Keratinocyte (primary cell): Measurements from ENCODE around the gene IL17REL. TPM values are rescaled to one million over a fixed set of nuclear protein-coding genes. Genes with fewer than 3 reads are reported as not detected.

Experiments
- DNase-seq: peaks from one replicate; pipeline ENCODE4 v3.0.0-alpha.2; 2011; ENCODE audit warnings: low read depth, missing footprints, low spot score
- FAIRE-seq: peaks from 2 replicates; lab custom pipeline; 2011; peaks lifted over from hg19 to GRCh38; lab: Jason Lieb, UNC
- H2AFZ ChIP-seq: 2 replicates; pipeline ENCODE4 v1.6.0; 2012; ENCODE audit warnings: low read length, control low read depth, inconsistent platforms; ENCODE audit not compliant: control insufficient read depth
- H3K27ac ChIP-seq: 2 replicates; pipeline ENCODE4 v1.5.1; 2011; ENCODE audit warnings: low read length; ENCODE audit not compliant: control insufficient read depth, insufficient read depth
- H3K27me3 ChIP-seq: 3 replicates; pipeline ENCODE4 v1.6.0; 2011; ENCODE audit warnings: low read length; ENCODE audit not compliant: control insufficient read depth, insufficient read depth; ENCODE audit errors: extremely low read depth
- H3K36me3 ChIP-seq, 2 experiments: 2 replicates in 1 of 2; 3 replicates in 1 of 2; pipeline ENCODE4 v1.5.1; 2011; ENCODE audit warnings: low read length in 2 of 2, mild to moderate bottlenecking in 1 of 2; ENCODE audit not compliant: control insufficient read depth in 2 of 2, insufficient read depth in 2 of 2; ENCODE audit errors: extremely low read depth in 1 of 2
- H3K4me1 ChIP-seq: 3 replicates; pipeline ENCODE4 v1.5.1; 2011; ENCODE audit warnings: low read length; ENCODE audit not compliant: control insufficient read depth, insufficient read depth; ENCODE audit errors: extremely low read depth
- H3K4me2 ChIP-seq: 3 replicates; pipeline ENCODE4 v1.6.0; 2011; ENCODE audit warnings: low read depth, low read length; ENCODE audit not compliant: control insufficient read depth, insufficient read depth; ENCODE audit errors: extremely low read depth
- H3K4me3 ChIP-seq, 3 experiments: fragments of 200-600 bp in 1 of 3; sonication (generic) in 1 of 3; 2 replicates in 2 of 3; 3 replicates in 1 of 3; pipeline ENCODE4 v1.5.1; 2011 to 2016; ENCODE audit warnings: low read length in 3 of 3, mild to moderate bottlenecking in 3 of 3, control low read depth in 2 of 3, inconsistent platforms in 1 of 3, low read depth in 1 of 3, mixed read lengths in 1 of 3, mixed run types in 1 of 3, moderate library complexity in 1 of 3; ENCODE audit not compliant: control insufficient read depth in 2 of 3, insufficient read depth in 2 of 3; ENCODE audit errors: extremely low read depth in 1 of 3
- H3K79me2 ChIP-seq: 2 replicates; pipeline ENCODE4 v1.6.0; 2012; ENCODE audit warnings: low read length; ENCODE audit not compliant: control insufficient read depth, insufficient read depth
- H3K9ac ChIP-seq: 3 replicates; pipeline ENCODE4 v1.6.0; 2011; ENCODE audit warnings: low read length; ENCODE audit not compliant: control insufficient read depth, insufficient read depth; ENCODE audit errors: extremely low read depth
- H3K9me1 ChIP-seq: 3 replicates; pipeline ENCODE4 v1.6.0; 2011; ENCODE audit warnings: low read length; ENCODE audit not compliant: control insufficient read depth, insufficient read depth; ENCODE audit errors: extremely low read depth
- H3K9me3 ChIP-seq: 2 replicates; pipeline ENCODE4 v1.5.1; 2012; ENCODE audit warnings: low read depth, low read length; ENCODE audit not compliant: control insufficient read depth
- H4K20me1 ChIP-seq: 3 replicates; pipeline ENCODE4 v1.6.0; 2011; ENCODE audit warnings: low read length; ENCODE audit not compliant: control insufficient read depth, insufficient read depth; ENCODE audit errors: extremely low read depth
- EZH2 ChIP-seq: IDR thresholded peaks from one replicate; pipeline ENCODE4 v1.6.1; 2012; ENCODE audit warnings: inconsistent platforms, mild to moderate bottlenecking, low read length, moderate library complexity
- dilution Hi-C: fragments of 300-500 bp; cut with MboI; formaldehyde crosslinking; loops from one replicate; pipeline ENCODE4 v1.7.0; 2020; ENCODE audit warnings: low sequenced_read_pairs; ENCODE audit not compliant: extremely low pct_ligation_motif_present
- polyA minus RNA-seq, 3 experiments: library from RNA; depleted of rRNA, polyadenylated mRNA; stranded (reverse); fragments of >200 nt; gene quantifications; 1 replicate in 1 of 3; 2 replicates in 1 of 3; 3 replicates in 1 of 3; pipeline ENCODE4 v1.2.3, GENCODE V29; 2011
- polyA plus RNA-seq, 5 experiments: library from polyadenylated mRNA; depleted of rRNA in 3 of 5; stranded (reverse) in 3 of 5; stranded (forward) in 1 of 5; unstranded in 1 of 5; fragments of >200 nt; gene quantifications; 1 replicate in 1 of 5; 2 replicates in 3 of 5; 3 replicates in 1 of 5; pipeline versions ENCODE4 v1.2.1 to v1.2.3, GENCODE V29; 2011 to 2012; ENCODE audit warnings: missing spikeins in 2 of 5, low read depth in 1 of 5, low replicate concordance in 1 of 5
- TF ChIP-seq, protein P1 (sequence below), 3 experiments: IDR thresholded peaks in 1 of 3; conservative IDR thresholded peaks in 1 of 3; optimal IDR thresholded peaks in 1 of 3; 2 replicates in 2 of 3; 3 replicates in 1 of 3; pipeline versions ENCODE3 to v1.5.1; 2011; ENCODE audit warnings: low read length in 3 of 3, mild to moderate bottlenecking in 3 of 3, moderate library complexity in 2 of 3, control low read depth in 1 of 3, inconsistent platforms in 1 of 3; ENCODE audit not compliant: insufficient read depth in 2 of 3; ENCODE audit errors: extremely low read depth in 1 of 3

The IL17REL gene
- polyA plus RNA-seq (not detected in 3 replicates), polyA minus RNA-seq (not detected in 3 replicates)
- not detected for polyA plus RNA-seq (2011; ENCODE audit: low read depth)
- not detected in 2 replicates for polyA plus RNA-seq (2011; cell fraction: cytosol; rRNA removed)
- not detected in 2 replicates for polyA plus RNA-seq (2011; cell fraction: nucleus; rRNA removed)
- not detected in 2 replicates for polyA plus RNA-seq (2012; ENCODE audit: low replicate concordance)
- polyA minus RNA-seq (2011; cell fraction: cytosol; rRNA and poly(A)+ RNA removed): not detected
- not detected in 2 replicates for polyA minus RNA-seq (2011; cell fraction: nucleus; rRNA and poly(A)+ RNA removed)

- Histone ChIP-seq H3K9me3 (no peaks in the 10 kb centered on the region), H3K27ac (no peak within 1 kb of the TSS), H2AFZ (no peak within 1 kb of the TSS), H3K36me3 (no peaks in the 10 kb centered on the region), H3K4me3 (no peak within 1 kb of the TSS), H3K9me1 (no peaks in the 10 kb centered on the region), H3K4me1 (peaks cover 7% of the 10 kb centered on the region), H3K9ac (no peak within 1 kb of the TSS), H3K79me2 (no peaks in the 10 kb centered on the region), H4K20me1 (no peaks in the 10 kb centered on the region), H3K4me2 (no peak within 1 kb of the TSS), H3K27me3 (peaks cover 71% of the 10 kb centered on the region)
- TF ChIP-seq, protein P1, sequence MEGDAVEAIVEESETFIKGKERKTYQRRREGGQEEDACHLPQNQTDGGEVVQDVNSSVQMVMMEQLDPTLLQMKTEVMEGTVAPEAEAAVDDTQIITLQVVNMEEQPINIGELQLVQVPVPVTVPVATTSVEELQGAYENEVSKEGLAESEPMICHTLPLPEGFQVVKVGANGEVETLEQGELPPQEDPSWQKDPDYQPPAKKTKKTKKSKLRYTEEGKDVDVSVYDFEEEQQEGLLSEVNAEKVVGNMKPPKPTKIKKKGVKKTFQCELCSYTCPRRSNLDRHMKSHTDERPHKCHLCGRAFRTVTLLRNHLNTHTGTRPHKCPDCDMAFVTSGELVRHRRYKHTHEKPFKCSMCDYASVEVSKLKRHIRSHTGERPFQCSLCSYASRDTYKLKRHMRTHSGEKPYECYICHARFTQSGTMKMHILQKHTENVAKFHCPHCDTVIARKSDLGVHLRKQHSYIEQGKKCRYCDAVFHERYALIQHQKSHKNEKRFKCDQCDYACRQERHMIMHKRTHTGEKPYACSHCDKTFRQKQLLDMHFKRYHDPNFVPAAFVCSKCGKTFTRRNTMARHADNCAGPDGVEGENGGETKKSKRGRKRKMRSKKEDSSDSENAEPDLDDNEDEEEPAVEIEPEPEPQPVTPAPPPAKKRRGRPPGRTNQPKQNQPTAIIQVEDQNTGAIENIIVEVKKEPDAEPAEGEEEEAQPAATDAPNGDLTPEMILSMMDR (optimal IDR thresholded peaks at IDR 0.05 in 1 of 3, IDR thresholded peaks at IDR 0.05 in 1 of 3, conservative IDR thresholded peaks at IDR 0.05 in 1 of 3; ENCODE audit: extremely low read depth in 1 of 3, insufficient read depth in 2 of 3, low read length in 3 of 3): peak in 1 of 3 experiments; percentile 26
- TF ChIP-seq EZH2: no peak
- dilution Hi-C loops: no loop called here
- DNase-seq (no peak), FAIRE-seq (no peak)
Measured at GRCh38 chr22:50012211-50013181, at the start of gene IL17REL. Gene IL17REL, minus strand, starts transcription at chr22:50012765. Its CDS starts 119 bp downstream, at chr22:50012646.

GRCh38 chr22:50061824-50062355 lies 49.3 kb upstream of the IL17REL start:
- no peaks in the 10 kb centered on the region for H4K20me1 ChIP-seq
- H3K27ac ChIP-seq: no peak overlapping the region
- dilution Hi-C loops: no loop called here
- FAIRE-seq: no peak
- no peaks in the 10 kb centered on the region for H3K36me3 ChIP-seq
- TF ChIP-seq, protein P1 (optimal IDR thresholded peaks at IDR 0.05 in 1 of 3, IDR thresholded peaks at IDR 0.05 in 1 of 3, conservative IDR thresholded peaks at IDR 0.05 in 1 of 3; ENCODE audit: extremely low read depth in 1 of 3, insufficient read depth in 2 of 3, low read length in 3 of 3): no peak
- no peak overlapping the region for H2AFZ ChIP-seq
- no peak overlapping the region for H3K9ac ChIP-seq
- no peaks in the 10 kb centered on the region for H3K4me1 ChIP-seq
- peaks cover 26% of the 10 kb centered on the region for H3K27me3 ChIP-seq
- H3K4me2 ChIP-seq: no peak overlapping the region
- no peaks in the 10 kb centered on the region for H3K9me1 ChIP-seq
- H3K9me3 ChIP-seq: no peaks in the 10 kb centered on the region
- no peak overlapping the region for H3K4me3 ChIP-seq
- H3K79me2 ChIP-seq: no peaks in the 10 kb centered on the region
- DNase-seq: no peak
